Measurements from ENCODE around the gene CELF3.
"Not testable (repeated sequence)": the region's sequence is repeated elsewhere in the genome, so short reads cannot be mapped to it uniquely, and the experiment has no call there.

The CELF3 gene

DNA sequence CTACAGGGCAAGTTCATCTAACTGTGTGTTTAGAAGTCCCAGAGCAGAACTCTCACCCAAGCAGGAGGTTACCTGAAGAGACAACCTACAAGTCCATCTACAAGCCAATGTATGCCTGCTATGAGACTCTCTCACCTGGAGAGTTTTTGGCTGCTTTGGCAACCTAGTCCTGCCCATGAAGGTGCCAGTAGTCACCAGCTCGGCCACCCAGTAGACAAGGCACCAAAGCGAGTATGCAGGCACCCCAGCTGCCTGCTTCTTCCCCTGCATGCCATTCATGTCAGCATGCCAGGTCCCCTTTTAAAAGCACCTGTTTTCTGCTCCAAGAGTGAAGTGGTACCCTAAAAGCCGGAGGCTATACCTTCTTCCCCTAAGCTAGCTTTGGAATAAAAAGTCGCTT is 24.9 kb upstream of the CELF3 start:
- H3K4me3 ChIP-seq (ENCODE audit: control insufficient read depth, low read depth, low read length): no peak overlapping the region
- TF ChIP-seq, protein P1, sequence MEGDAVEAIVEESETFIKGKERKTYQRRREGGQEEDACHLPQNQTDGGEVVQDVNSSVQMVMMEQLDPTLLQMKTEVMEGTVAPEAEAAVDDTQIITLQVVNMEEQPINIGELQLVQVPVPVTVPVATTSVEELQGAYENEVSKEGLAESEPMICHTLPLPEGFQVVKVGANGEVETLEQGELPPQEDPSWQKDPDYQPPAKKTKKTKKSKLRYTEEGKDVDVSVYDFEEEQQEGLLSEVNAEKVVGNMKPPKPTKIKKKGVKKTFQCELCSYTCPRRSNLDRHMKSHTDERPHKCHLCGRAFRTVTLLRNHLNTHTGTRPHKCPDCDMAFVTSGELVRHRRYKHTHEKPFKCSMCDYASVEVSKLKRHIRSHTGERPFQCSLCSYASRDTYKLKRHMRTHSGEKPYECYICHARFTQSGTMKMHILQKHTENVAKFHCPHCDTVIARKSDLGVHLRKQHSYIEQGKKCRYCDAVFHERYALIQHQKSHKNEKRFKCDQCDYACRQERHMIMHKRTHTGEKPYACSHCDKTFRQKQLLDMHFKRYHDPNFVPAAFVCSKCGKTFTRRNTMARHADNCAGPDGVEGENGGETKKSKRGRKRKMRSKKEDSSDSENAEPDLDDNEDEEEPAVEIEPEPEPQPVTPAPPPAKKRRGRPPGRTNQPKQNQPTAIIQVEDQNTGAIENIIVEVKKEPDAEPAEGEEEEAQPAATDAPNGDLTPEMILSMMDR (IDR thresholded peaks at IDR 0.05; ENCODE audit: control insufficient read depth, insufficient read depth, low read depth, low read length, missing control alignments): no peak
- DNase-seq (ENCODE audit: low read depth): no peak

DNA sequence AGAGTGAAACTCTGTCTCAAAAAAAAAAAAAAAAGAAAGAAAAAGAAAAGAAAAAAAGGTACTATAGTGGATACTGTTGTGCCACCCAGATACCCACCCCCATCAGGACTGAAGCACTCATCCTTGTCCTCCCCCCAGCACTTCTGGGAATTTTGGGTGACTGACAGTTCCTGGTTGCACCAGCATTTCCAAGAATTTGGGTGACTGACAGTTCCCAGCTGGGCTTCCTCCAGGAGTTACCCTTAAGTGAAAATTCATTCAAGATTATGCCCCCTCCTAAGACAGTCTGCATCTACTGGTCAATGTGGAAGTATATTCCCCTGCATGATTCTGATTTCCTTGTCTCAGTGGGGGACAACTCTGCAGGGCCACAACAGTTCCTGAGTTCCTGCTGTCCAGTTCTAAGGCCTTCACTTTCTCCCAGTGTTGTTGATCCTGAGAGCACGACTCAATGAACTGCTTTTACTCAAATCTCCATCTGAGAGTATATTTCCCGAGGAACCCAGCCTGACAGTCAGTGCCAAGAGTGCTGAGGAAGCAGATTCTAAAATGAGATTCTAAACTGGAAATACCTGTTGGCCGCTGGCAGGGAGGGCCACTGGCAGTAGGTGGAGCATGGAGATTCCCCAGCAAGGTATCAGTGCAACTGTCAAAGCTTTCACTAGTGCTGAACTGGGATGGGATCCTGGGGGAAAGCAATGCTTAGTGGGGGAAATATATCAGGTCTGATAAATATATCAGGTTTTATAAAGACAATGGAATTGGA is 23.2 kb upstream of the CELF3 start:
- no peak for DNase-seq (ENCODE audit: low read depth)
- TF ChIP-seq, protein P1 (IDR thresholded peaks at IDR 0.05; ENCODE audit: control insufficient read depth, insufficient read depth, low read depth, low read length, missing control alignments): no peak
- H3K4me3 ChIP-seq (ENCODE audit: control insufficient read depth, low read depth, low read length): no peak overlapping the region

DNA sequence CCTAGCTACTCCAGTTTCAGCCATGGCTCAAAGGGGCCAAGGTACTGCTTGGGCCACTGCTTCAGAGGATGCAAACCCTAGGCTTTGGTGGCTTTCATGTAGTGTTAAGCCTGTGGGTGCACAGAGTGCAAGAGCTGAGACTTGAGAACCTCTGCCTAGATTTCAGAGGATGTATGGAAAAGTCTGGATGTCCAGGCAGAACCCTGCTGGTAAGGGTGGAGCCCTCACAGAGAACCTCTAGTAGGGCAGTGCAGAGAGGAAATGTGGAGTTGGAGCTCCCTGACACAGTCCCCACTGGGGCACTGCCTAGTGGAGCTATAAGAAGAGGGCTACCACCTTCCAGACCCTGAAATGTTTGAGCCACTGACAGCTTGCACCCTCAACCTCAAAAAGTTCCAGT is 20.9 kb upstream of the CELF3 start:
- no peak overlapping the region for H3K4me3 ChIP-seq (ENCODE audit: control insufficient read depth, low read depth, low read length)
- DNase-seq (ENCODE audit: low read depth): no peak
- TF ChIP-seq, protein P1 (IDR thresholded peaks at IDR 0.05; ENCODE audit: control insufficient read depth, insufficient read depth, low read depth, low read length, missing control alignments): no peak

DNA sequence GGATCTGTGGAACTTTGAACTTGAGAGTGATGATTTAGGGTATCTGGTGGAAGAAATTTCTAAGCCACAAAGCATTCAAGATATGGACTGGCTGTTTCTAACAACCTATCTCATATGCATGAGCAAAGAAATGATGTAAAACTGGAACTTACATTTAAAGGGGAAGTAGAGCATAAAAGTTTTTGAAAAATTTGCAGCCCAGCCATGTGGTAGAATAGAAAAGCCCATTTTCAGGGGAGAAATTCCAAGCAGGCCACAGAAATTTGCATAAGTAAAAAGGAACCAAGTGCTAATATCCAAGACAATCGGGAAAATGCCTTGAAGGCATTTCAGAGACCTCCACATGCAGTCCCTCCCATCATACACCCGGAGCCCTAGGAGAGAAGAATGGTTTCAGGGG is 20.4 kb upstream of the CELF3 start:
- TF ChIP-seq, protein P1 (IDR thresholded peaks at IDR 0.05; ENCODE audit: control insufficient read depth, insufficient read depth, low read depth, low read length, missing control alignments): no peak
- H3K4me3 ChIP-seq (ENCODE audit: control insufficient read depth, low read depth, low read length): no peak overlapping the region
- no peak for DNase-seq (ENCODE audit: low read depth)

DNA sequence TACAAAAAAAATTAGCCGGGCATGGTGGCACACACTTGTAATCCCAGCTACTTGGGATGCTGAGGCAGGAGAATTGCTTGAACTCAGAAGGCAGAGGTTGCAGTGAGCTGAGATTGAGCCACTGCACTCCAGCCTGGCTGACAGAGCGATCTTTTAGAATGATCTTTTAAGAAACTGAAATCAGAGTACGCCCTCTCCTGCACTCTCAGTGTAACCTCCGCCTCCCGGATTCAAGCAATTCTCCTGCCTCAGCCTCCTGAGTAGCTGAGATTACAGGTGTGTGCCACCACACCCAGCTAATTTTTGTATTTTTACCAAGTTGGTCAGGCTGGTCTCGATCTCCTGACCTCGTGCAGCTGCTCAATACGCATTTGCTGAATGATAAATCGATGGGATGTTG is 17.4 kb upstream of the CELF3 start:
- not testable (repeated sequence) for H3K4me3 ChIP-seq (ENCODE audit: control insufficient read depth, low read depth, low read length); DNase-seq (ENCODE audit: low read depth)

DNA sequence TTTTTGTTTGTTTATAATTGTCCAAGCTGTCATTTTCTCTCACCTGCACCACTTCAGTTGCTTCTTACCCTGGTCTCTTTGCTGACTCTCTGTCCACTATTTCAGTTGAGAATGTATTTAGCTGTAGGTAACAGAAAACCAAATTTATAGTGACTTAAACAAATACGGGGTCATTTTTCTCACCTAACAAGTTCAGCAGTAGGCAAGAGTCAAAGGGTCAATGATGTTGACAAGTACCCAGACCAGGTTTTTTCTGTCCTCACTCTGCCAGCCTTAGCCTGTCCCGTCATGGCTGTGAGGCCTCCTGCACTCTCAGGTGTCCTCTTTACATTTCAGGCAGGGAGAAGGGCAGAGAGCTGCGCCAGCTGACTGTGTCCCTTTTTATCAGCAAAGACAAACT is 16.5 kb upstream of the CELF3 start:
- TF ChIP-seq, protein P1 (IDR thresholded peaks at IDR 0.05; ENCODE audit: control insufficient read depth, insufficient read depth, low read depth, low read length, missing control alignments): no peak
- H3K4me3 ChIP-seq (ENCODE audit: control insufficient read depth, low read depth, low read length): no peak overlapping the region
- no peak for DNase-seq (ENCODE audit: low read depth)

DNA sequence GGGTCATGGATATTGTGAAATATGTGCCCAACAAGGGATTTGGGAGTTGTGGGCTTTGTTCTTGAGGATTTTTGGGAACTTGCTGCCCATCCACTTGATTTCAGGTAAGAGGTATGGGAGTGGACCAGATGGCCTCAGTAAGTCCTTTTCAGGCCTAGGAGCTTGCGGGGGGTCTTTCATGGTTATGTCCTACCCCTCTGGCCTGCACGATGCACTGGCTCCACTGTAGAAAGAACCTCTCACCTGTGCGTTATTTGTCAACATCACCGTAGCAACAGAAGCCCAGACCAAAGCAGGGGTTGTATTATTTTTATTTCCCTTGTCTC is 13.3 kb upstream of the CELF3 start:
- no peak for DNase-seq (ENCODE audit: low read depth)
- no peak overlapping the region for H3K4me3 ChIP-seq (ENCODE audit: control insufficient read depth, low read depth, low read length)
- TF ChIP-seq, protein P1 (IDR thresholded peaks at IDR 0.05; ENCODE audit: control insufficient read depth, insufficient read depth, low read depth, low read length, missing control alignments): no peak

Data from AG09309 (cell line).